GM21825 (cell line): ENCODE results near the gene EXO1.
"Not testable (repeated sequence)": the region's sequence is repeated elsewhere in the genome, so short reads cannot be mapped to it uniquely, and the experiment has no call there.

Experiments used
- ATAC-seq: cut with Tn5 transposase; IDR thresholded peaks from one replicate; pipeline ENCODE4 v1.9.1; 2021; ENCODE audit warnings: mild to moderate bottlenecking, moderate library complexity; ENCODE audit not compliant: unreplicated experiment

Gene EXO1

DNA sequence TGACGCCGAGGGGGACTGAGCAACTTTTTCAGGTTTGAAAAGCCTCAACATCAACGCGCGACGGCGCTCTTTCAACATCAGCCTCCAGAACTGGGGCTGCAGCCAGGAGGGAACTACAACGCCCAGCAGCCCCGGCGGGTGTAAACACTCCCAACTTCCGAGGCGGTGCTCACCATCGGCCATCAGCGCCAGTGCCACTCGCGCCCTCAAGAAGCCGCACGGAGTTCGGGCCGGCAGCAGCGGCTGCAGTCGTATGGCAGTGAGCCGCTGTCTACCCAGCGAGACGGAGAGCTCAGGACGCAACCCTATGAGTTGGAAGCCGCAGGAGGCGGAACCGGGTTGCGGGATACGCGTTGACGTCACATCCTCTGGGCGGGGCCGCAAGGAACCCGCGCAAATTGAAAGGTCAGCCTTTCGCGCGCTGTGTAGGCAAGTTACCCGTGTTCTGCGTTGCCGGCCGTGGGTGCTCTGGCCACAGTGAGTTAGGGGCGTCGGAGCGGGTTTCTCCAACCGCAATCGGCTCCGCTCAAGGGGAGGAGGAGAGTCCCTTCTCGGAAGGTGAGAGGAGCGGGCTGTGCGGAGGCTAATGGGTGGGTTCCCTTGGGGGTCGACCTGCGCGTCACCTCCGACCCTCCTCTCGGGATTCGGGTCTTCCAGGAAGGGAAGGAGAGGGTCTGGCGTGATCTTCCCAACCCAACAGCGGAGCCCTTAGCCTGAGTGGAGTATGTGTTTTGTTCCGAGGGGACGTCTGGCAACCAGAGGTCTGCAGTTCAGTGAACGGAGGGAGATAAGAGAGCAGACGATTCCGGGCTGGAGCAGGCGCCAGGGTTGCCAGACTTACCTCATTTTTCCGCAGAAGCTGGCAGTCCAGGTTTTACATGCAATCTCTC, at the start of gene EXO1:
Gene EXO1 (plus strand): TSS at position 409 of the 890 bp plus-strand sequence. CDS start 2,222 bp downstream, outside the sequence.
- peak; percentile 98 for ATAC-seq

DNA sequence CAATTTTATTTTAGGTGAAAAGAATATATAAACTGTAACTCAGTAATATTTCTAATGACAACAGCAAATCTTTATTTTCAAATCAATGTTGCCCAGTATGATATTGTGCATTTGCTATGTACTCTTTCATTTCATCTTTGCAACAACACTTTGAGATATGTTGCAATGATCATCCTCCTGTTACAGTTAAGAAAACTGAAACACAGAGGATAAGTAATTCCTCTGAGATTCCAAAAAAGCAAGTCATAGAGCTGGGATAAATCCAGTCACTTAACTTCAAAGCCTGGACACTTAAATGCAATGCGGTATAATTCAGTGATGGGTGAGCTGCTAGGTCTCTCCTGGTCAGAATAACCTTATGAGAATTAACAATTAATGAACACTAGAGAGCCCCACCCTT, 48.6 kb upstream of the EXO1 start:
- no peak for ATAC-seq

DNA sequence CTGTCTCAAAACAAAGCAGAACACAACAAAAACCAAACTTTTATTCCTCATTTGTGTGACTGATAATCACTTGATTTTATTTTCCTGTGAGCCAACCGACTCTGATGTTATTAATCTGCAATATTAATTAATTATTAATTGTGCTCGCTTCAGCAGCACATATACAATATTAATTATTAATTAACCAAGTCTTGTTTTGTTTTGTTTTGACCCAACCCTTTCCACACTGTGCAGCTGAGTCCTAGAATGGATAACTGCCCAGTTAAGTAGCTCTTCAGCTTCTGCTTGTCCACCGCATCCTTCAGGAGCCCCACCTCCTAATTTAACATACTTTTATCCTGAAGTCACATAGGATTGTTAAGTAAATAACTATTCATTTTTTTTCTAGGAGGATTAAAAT, 47.4 kb upstream of the EXO1 start:
- ATAC-seq, result no peak

DNA sequence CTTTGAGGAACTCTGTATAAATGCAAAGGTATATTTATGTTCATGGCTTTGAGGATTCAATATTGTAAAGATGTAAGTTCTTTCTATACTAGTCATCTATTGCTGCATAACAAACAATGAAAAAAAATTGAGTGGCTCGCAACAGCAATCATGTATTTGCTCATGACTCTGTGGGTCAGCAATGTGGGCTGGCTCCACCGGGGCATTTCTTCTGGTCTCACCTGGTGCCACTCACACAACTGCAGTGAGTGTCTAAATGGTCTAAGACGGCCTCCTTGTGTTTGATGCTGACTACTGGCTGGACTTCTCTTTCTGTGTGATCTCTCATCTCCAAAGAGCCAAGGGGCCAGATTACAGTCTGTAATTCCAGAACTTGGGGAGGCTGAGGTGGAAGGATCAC, 45.1 kb upstream of the EXO1 start:
- ATAC-seq, result no peak

DNA sequence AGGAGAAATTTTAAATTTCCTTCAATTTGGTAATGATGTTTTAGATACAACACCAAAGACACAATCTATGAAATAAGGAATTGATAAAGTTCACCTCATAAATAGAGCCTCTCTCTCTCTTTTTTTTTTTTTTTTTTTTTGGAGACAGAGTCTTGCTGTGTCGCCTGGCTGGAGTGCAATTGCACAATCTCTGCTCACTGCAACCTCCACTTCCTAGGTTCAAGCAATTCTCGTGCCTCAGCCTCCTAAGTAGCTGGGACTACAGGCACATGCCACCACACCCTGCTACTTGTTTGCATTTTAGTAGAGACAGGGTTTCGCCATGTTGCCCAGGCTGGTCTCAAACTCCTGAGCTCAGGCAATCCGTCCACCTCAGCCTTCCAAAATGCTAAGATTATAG, 43.3 kb upstream of the EXO1 start:
- ATAC-seq, result not testable (repeated sequence)

DNA sequence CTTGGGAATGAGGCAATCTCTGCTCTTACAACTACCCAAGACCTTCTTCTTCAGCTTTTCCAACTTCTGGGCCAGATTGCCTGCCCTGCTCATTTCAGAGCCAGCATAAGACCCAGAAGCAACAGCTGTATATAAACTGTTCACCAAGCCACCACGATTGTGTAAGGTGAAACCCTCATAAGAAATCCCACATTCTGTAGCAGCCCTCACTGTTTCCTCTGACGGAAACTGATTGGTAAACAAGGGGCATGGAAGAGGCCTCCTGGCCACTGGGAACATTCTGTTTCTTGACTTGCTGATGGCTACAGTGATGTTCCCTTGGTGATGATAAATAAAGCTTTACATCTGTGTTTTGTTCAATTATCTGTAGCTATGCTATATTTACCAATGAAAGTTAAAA, 39.7 kb upstream of the EXO1 start:
- no peak for ATAC-seq

DNA sequence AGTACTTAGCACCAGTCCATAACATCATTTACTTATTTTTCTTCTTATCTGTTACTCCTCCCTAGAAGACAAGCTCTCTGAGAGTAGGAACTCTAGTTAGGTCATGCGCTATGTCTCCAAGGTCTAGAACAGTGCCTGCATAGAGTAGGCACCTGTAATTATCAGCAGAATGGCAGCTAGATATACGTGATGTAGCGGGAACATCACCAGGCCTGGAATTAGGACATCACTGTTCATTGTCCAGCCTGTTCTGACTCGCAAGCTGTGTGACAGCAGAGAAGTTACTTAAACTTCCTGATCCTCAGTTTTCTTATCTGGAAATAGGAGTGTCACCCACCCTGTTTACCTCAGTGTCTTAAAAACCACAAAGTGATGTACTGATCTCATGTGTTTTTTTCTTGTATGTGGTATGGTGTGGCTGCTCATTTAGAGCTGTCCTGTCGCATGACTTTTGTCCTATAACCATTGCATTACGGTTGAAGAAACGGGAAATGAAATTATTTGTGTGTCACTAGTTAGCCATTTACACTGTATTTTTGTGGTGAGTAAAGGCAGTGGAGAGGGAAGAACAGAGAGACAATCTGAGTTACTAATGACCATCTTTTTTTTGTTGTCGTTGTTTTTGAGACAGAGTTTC, 37.1 kb upstream of the EXO1 start:
- peak; percentile 67 for ATAC-seq

DNA sequence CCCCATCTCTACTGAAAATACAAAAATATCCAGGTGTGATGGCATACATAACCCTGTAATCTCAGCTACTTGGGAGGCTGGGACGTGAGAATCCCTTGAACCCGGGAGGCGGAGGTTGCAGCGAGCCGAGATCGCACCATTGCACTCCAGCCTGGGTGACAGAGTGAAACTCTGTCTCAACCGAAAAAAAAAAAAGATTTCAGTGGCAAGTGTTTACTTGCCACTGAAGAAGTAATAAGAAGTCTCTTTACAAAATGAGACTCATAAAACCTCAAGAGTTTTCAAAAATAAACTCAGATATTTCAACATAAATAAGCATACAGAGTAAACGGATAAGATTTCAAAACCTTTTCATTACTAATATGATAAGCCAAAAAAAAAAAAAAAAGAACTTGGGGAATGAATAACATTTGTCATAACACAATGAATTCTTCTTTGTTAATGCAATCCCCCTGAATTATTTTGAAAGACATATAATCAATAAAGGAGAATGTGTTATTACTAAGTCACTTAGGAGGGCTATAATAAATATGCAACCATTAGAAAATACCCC, 34.2 kb upstream of the EXO1 start:
- no peak for ATAC-seq

DNA sequence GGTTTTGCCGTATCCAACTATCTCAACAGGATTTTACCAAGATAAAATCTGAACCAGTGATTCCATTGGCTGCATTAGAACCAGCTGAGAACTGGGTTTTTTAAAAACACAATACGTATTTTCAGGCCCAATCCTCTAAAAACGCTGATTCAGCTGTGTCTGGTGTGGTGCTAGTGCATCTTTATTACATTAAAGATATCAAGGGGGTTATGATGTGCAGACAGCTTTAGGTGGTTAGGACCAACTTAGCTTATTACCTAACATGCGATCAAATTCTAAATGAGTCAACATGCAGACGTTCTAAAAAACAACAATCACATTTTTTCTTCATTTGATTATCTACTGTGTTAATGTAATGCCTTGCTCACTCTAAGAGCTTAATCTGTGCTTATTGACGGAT, 32.0 kb upstream of the EXO1 start:
- ATAC-seq, result no peak

DNA sequence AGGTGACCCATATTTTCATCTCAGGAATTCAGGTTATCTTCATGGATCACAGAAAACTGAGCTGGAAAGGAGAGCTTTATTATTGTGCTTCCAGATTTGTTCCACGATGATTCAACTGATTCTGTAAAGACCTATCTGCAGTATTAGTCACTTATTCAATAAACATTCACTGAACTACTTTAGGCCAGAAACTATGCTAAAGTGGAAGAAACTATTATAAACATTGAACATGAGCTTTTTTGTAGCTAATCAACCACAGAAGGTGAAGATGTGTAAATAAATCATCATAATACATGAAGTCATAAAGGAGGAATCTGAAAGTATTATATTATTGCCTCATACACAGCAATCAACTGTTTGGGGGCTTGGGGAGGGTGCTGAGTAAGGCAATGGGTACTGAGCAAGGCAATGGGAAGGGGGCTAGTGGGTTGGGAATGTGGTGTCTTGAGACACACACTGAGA, 30.6 kb upstream of the EXO1 start:
- ATAC-seq, result no peak

DNA sequence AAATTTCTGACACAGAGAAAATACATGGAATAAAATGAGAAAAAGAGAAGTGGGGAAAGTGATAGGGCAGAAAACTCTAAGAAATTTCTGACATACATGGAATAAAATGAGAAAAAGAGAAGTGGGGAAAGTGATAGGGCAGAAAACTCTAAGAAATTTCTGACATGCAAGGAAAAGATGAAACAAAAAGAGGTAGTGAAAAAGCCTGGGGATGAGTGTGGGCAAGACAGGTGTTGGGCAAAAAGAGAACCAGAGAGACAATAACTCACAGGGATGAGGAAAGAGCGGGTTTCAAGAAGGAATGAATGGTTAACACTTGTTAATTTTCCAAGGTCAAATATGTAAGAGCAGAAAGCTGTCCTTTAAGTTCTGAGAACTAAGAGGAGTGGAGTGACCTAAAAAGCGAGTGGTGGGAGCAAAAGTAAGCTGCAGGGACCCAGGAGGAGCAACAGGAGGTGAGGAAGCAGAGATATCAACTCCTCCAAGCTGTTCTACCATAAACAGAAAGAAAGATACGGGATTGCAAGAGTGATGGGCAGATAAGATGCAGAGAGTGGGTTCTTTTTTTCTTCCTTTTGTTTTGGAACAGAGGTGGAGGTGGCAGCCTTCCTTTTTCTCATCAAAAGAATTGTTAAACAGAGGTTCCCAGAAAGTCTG, 29.9 kb upstream of the EXO1 start:
- ATAC-seq, result no peak

DNA sequence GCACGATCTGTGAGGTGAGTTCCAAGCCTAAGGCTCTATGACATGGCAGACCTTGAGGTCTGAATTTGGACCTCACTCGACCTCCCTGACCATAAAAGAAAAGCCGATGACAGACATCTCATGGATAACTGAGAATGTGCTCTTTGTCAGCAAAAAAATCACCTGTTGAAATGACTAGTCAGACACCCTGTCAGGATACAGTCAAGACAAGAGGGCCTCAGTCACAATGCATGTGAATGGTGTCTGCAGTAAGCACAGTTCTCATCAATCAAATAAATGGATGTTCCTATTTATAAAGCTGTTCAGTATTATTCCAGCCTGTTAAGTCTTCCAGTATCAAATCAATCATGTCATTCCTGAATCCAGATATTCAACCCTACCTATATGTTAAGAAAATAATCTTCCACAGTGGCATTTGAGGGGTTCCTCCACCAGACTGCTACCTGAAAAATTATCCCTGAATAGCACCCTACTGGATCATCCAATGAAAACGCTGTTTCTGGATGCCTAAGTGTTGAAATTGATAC, 28.6 kb upstream of the EXO1 start:
- ATAC-seq, result no peak

DNA sequence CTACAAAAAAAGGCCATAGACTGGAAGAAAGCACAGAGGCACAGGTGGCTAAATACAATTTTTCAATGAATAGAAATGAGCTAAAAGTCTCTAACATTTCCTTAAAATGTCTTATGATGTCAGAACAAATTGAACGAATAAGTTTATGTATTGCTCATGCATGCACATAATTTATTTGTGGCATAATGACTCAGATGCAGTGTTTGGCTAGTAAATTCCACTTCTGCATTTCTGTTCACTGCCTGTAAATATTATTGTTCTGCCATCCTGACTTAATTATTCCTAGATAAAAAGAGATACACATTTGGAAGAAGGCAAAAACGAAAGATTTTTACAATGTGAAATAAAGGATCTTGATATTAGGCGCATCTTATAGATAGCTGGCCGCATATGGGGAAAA, 26.6 kb upstream of the EXO1 start:
- no peak for ATAC-seq

DNA sequence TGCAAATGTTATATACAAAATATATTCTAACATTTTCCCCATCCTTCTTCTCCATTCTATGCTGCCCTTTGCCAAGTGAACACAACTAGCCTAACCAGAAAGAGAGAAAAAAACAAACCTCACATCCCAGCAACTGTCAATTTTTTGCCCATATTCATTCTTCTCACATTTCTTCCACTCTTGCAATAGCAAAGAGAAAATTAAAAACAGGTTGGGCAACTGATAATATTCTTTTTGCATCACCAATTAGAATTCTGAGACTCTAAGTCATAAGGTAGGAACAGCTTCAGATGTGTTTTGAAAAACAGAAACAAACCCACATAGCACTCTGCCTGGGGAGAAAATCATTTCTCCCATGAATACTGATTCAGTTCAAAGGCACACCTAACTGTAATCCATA, 25.2 kb upstream of the EXO1 start:
- no peak for ATAC-seq

DNA sequence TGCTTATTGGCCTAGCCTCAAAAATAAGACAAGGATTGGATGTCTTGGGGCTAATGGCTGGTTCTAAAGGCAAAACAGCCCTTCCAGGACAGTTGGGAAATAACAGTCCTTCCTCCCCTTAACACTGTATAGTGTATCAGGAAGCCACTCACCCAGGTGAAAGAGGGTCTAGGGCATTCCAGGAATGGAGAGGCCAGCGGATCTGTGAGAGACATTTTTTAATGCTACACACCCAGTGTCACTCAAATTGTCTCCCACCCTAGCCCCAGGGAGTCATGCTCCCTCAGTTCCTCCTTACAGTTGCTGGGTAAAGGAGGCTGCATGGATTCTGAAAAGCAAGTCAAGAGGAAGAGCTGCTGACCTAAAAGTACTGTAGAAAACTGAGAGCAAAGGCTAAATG, 24.1 kb upstream of the EXO1 start:
- ATAC-seq, result no peak

DNA sequence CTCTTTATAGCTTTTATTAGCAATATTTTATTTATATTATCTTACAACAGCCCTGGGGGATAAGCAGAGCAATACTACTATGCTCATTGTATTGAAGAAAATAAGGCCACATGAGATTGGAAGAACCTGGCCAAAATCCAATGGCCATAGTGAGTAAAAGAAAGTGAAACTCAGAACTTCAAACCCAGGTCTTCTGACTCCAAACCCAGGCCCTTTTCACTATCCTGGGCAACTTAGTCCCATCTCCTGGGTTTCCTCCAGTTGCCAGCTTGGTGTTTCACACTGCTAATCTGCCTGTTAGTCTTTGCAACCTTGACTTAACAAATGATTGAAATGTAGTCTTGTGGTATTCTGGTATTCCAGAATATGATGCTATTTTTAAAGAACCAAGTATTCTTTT, 22.4 kb upstream of the EXO1 start:
- no peak for ATAC-seq

DNA sequence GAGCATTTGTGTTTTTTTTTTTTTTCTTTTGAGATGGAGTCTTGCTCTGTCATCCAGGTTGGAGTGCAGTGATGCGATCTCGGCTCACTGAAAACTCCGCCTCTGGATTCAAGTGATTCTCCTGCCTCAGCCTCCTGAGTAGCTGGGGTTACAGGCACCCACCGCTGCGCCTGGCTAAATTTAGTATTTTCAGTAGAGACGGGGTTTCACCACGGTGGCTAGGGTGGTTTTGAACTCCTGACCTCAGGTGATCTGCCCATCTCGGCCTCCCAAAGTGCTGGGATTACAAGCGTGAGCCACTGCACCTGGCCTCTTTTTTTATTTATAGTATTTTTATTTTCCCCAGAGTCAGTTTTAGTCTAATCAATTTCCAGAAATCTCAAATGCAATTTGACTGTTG, 21.4 kb upstream of the EXO1 start:
- not testable (repeated sequence) for ATAC-seq

DNA sequence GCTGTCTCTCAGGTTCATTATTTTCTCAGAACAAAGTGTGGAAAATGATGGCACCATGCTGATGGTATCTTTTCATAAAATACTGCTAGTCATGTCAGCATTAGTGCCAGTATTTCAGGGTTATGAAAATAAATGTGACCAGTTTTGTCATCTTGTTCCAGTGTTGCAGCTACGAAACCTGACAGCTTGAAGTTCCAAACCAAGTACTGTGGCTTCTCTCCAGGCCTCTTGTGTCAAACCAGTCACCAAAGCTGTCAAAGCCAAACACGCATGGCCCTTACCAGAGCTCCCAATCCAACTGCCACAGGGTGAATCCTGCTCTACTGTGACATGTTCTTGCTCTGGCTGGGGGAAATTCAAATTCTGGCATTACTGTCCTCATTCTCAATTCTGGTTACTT, 20.7 kb upstream of the EXO1 start:
- ATAC-seq, result no peak

DNA sequence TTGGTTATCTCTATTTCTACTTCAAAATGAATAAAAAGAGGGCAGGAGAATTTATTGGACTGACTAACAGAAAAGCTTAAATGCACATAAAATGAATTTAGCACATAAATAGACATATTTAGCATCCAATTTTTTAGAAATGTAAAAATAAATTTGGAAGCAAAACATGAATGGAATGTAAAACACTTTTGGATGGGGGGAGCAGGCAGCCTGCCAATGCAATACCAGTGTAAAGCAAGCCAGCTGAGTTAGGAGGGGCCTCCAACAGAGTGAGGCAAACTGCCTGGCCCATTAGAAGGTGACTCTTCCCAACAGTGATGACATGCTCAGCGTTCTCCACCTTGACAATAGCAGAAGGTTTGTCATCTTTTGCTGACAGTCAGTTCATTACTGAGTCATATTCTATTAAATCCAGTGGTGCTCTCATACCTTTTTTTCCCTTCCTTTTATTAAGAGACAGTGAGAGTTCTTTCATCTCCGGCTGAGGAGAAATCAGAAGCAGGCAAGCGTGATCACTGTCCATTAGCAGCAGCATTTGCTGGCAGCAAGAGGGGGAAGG, 19.5 kb upstream of the EXO1 start:
- no peak for ATAC-seq

DNA sequence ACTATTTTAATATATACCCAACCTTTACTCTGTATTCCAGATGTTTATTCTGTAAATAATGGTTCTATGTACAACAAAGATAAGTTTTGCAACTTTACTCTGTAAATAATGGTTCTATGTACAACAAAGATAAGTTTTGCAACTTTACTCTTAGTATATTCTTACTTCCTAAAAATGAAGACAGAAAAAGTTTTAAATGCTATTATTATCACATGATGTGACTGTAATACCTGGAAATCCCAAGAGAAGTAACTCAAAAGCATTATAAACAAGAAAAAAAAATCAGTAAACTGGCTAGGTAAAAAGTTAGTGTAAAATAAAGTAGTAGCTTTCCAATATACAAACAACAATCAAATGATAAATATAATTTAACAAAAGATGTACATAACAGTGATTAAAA, 18.5 kb upstream of the EXO1 start:
- no peak for ATAC-seq
